GM12878 (cell line): Measurements from ENCODE around the gene DTD1. TPM values are rescaled to one million over a fixed set of nuclear protein-coding genes. Genes with fewer than 3 reads are reported as not detected.

Source experiments
- BCL3 ChIP-seq: IDR thresholded peaks from 2 replicates; pipeline ENCODE4 v1.6.1; 2011; ENCODE audit warnings: borderline replicate concordance, low read depth, mild to moderate bottlenecking, moderate library complexity, low read length; ENCODE audit not compliant: insufficient read depth, poor library complexity, severe bottlenecking
- EGR1 ChIP-seq, 2 experiments: IDR thresholded peaks; 1 replicate in 1 of 2; 2 replicates in 1 of 2; pipeline ENCODE4 v1.6.1; 2011 to 2012; ENCODE audit warnings: low read depth in 2 of 2, low read length in 2 of 2, borderline replicate concordance in 1 of 2, mild to moderate bottlenecking in 1 of 2, moderate library complexity in 1 of 2
- ETV6 ChIP-seq, 2 experiments: fragments of 450-650 bp in 1 of 2; IDR thresholded peaks in 1 of 2; conservative IDR thresholded peaks in 1 of 2; 2 replicates each; pipeline ENCODE4 v1.6.1; 2014; ENCODE audit warnings: antibody characterized with exemption in 1 of 2, borderline replicate concordance in 1 of 2, low read depth in 1 of 2, mild to moderate bottlenecking in 1 of 2, moderate library complexity in 1 of 2
- IRF4 ChIP-seq: IDR thresholded peaks from 2 replicates; pipeline ENCODE4 v1.6.1; 2011; ENCODE audit warnings: low read depth, low read length
- IRF5 ChIP-seq: fragments of 450-650 bp; IDR thresholded peaks from 2 replicates; pipeline ENCODE4 v1.6.1; 2017; ENCODE audit warnings: borderline replicate concordance
- MTA2 ChIP-seq: fragments of 450-650 bp; IDR thresholded peaks from 2 replicates; pipeline ENCODE4 v1.6.1; 2016; ENCODE audit warnings: low read depth, mild to moderate bottlenecking, moderate library complexity
- NFYA ChIP-seq: IDR thresholded peaks from 2 replicates; pipeline ENCODE4 v1.6.1; 2011; ENCODE audit warnings: low read depth, mild to moderate bottlenecking, low read length, improper control_type of control experiment, borderline replicate concordance
- NR2F1 ChIP-seq: fragments of 450-650 bp; conservative IDR thresholded peaks from 2 replicates; pipeline ENCODE4 v1.6.1; 2017; ENCODE audit warnings: mild to moderate bottlenecking
- PML ChIP-seq: IDR thresholded peaks from 2 replicates; pipeline ENCODE4 v1.6.1; 2012; ENCODE audit warnings: low read length, inconsistent platforms
- POU2F2 ChIP-seq: IDR thresholded peaks from 3 replicates; pipeline ENCODE4 v1.6.1; 2011; ENCODE audit warnings: low read depth, mild to moderate bottlenecking, low read length, borderline replicate concordance
- PRDM15 ChIP-seq: fragments of 450-650 bp; formaldehyde crosslinking; IDR thresholded peaks from 2 replicates; pipeline ENCODE4 v1.4.0; 2020; ENCODE audit warnings: mild to moderate bottlenecking, moderate library complexity
- RAD51 ChIP-seq: fragments of 450-650 bp; IDR thresholded peaks from 2 replicates; pipeline ENCODE4 v1.6.1; 2016; ENCODE audit warnings: moderate library complexity, mild to moderate bottlenecking, inconsistent platforms
- STAT1 ChIP-seq: fragments of 450-650 bp; conservative IDR thresholded peaks from 2 replicates; pipeline ENCODE4 v1.6.1; 2014; ENCODE audit warnings: antibody characterized with exemption, mild to moderate bottlenecking
- TARDBP ChIP-seq: IDR thresholded peaks from 2 replicates; pipeline ENCODE4 v1.6.1; 2016; ENCODE audit warnings: borderline replicate concordance
- ZBTB33 ChIP-seq: fragments of 450-650 bp; IDR thresholded peaks from 2 replicates; pipeline ENCODE4 v1.6.1; 2017; ENCODE audit warnings: mild to moderate bottlenecking
- polyA plus RNA-seq, 11 experiments: library from polyadenylated mRNA; depleted of rRNA in 4 of 11; unstranded in 6 of 11; stranded (reverse) in 5 of 11; fragments of >200 nt; fragmentation: Nextera tagmentation in 4 of 11; fragmentation: Illumina TruSeq in 1 of 11; extraction: Ambion mirVana in 4 of 11; extraction: Trizol in 1 of 11; gene quantifications; 1 replicate in 1 of 11; 2 replicates in 10 of 11; pipeline versions ENCODE4 v1.2.1 to v1.2.3, GENCODE V29; 2011 to 2016; ENCODE audit warnings: inconsistent platforms in 2 of 11, missing spikeins in 2 of 11, low read depth in 1 of 11
- total RNA-seq, 4 experiments: library from RNA; depleted of rRNA in 3 of 4; stranded (reverse); fragments of >200 nt in 3 of 4; fragmentation: Illumina TruSeq in 1 of 4; extraction: Trizol in 1 of 4; gene quantifications; 2 replicates each; pipeline versions ENCODE4 v1.2.1 to v1.2.3, GENCODE V29; 2013 to 2021

Gene DTD1
- total and polyA plus RNA-seq, 10 of the 15 experiments (the other 5 are each of a cell fraction or from before 2014, with no cell fraction given): 24.3 to 99.8 (median 63.3) TPM

GRCh38 chr20:18729231-18729825 is 141.5 kb downstream of the DTD1 start (continued):
- TF ChIP-seq BCL3 (no peak), NR2F1 (no peak), MTA2 (no peak), RAD51 (no peak), NFYA (no peak), ETV6 (conservative IDR thresholded peaks at IDR 0.05 in 1 of 2, IDR thresholded peaks at IDR 0.05 in 1 of 2; ENCODE audit: borderline replicate concordance in 1 of 2, low read depth in 1 of 2) (no peak), POU2F2 (no peak), PML (no peak), TARDBP (no peak), PRDM15 (CRISPR knock-in tag) (no peak), IRF5 (no peak), EGR1 (IDR thresholded peaks at IDR 0.05; ENCODE audit: borderline replicate concordance in 1 of 2, low read depth in 2 of 2, low read length in 2 of 2) (no peak), IRF4 (no peak), ZBTB33 (no peak), STAT1 (no peak)
